ENCODE data around the gene PLOD3.
"Not testable (repeated sequence)": the region's sequence is repeated elsewhere in the genome, so short reads cannot be mapped to it uniquely, and the experiment has no call there.

Gene PLOD3, protein sequence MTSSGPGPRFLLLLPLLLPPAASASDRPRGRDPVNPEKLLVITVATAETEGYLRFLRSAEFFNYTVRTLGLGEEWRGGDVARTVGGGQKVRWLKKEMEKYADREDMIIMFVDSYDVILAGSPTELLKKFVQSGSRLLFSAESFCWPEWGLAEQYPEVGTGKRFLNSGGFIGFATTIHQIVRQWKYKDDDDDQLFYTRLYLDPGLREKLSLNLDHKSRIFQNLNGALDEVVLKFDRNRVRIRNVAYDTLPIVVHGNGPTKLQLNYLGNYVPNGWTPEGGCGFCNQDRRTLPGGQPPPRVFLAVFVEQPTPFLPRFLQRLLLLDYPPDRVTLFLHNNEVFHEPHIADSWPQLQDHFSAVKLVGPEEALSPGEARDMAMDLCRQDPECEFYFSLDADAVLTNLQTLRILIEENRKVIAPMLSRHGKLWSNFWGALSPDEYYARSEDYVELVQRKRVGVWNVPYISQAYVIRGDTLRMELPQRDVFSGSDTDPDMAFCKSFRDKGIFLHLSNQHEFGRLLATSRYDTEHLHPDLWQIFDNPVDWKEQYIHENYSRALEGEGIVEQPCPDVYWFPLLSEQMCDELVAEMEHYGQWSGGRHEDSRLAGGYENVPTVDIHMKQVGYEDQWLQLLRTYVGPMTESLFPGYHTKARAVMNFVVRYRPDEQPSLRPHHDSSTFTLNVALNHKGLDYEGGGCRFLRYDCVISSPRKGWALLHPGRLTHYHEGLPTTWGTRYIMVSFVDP

DNA sequence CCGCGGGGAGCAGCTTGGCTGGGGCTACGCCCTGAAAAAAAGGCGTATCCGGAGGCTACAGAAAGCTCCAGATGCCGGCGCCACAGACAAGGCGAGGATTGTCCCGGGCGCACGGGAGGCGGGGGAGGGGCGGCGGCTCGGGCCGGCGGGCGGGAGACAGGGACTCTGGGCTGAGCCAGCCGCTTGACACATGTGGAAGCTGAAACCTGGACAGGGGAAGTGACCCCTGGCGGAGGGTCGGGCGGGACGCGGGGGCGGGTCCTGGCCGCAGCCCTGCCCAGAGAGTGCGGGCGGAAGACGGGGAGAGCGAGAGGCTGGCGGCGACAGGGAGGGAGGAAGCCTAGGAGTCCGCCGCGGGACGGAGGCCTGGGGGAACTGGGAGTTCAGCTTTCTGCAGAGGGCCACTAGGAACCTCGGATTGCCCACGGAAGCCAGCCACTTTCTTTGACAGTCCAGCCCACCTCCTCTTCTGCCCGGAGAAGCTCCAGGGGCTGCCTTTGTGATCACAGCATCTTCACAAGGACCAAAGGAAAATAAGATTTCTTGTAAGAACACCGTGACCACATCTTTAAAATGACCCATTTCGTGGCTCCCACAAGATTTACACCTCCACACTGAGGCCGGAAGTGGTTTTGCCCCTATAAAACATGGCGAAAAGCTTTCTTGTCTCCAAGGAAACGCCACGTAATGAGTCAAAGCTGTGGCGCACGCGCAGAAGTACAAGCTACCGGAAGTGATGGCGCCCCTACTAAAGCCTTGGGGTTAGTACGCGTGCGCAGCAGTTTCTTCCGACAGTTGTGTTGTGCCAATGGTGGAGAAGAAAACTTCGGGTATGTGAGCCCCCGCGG is at the start of gene PLOD3, which contains the start of gene ZNHIT1:
Gene PLOD3 (minus strand): TSS at position 194 of the 848 bp plus-strand sequence. CDS start 307 bp downstream, outside the sequence.
Gene ZNHIT1 (plus strand): TSS at position 778 of the 848 bp plus-strand sequence. CDS start 31 bp downstream, at position 809.
- Histone ChIP-seq H3K4me3 (ENCODE audit: insufficient read depth, low read length, poor library complexity, severe bottlenecking) (peak within 1 kb of the TSS; percentile 72), H3K9me3 (ENCODE audit: insufficient read depth, low read length) (no peaks in the 10 kb centered on the region), H3K4me2 (ENCODE audit: low read depth, low read length, poor library complexity, severe bottlenecking) (peak within 1 kb of the TSS; percentile 81), H2AFZ (ENCODE audit: low read depth, low read length, severe bottlenecking) (peak within 1 kb of the TSS; percentile 86), H3K9ac (ENCODE audit: low read length) (peak within 1 kb of the TSS; percentile 70), H3K27ac (ENCODE audit: low read depth, low read length) (peak within 1 kb of the TSS; percentile 31), H4K20me1 (ENCODE audit: low read depth, low read length) (no peaks in the 10 kb centered on the region), H3F3A (ENCODE audit: insufficient read depth) (no peaks in the 10 kb centered on the region), H3K79me2 (ENCODE audit: insufficient read depth, low read length) (peaks cover 9% of the 10 kb centered on the region), H3K36me3 (ENCODE audit: low read length) (no peaks in the 10 kb centered on the region), H3K27me3 (ENCODE audit: low read length) (no peaks in the 10 kb centered on the region), H3K9me2 (replicated peaks; ENCODE audit: insufficient read depth, low read length) (no peaks in the 10 kb centered on the region)
- TF ChIP-seq, protein P1, sequence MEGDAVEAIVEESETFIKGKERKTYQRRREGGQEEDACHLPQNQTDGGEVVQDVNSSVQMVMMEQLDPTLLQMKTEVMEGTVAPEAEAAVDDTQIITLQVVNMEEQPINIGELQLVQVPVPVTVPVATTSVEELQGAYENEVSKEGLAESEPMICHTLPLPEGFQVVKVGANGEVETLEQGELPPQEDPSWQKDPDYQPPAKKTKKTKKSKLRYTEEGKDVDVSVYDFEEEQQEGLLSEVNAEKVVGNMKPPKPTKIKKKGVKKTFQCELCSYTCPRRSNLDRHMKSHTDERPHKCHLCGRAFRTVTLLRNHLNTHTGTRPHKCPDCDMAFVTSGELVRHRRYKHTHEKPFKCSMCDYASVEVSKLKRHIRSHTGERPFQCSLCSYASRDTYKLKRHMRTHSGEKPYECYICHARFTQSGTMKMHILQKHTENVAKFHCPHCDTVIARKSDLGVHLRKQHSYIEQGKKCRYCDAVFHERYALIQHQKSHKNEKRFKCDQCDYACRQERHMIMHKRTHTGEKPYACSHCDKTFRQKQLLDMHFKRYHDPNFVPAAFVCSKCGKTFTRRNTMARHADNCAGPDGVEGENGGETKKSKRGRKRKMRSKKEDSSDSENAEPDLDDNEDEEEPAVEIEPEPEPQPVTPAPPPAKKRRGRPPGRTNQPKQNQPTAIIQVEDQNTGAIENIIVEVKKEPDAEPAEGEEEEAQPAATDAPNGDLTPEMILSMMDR (IDR thresholded peaks at IDR 0.05; ENCODE audit: insufficient read depth, low read length, poor library complexity, severe bottlenecking) = no peak
- no peak for TF ChIP-seq EZH2phosphoT487 (conservative IDR thresholded peaks at IDR 0.05; ENCODE audit: low read length)

DNA sequence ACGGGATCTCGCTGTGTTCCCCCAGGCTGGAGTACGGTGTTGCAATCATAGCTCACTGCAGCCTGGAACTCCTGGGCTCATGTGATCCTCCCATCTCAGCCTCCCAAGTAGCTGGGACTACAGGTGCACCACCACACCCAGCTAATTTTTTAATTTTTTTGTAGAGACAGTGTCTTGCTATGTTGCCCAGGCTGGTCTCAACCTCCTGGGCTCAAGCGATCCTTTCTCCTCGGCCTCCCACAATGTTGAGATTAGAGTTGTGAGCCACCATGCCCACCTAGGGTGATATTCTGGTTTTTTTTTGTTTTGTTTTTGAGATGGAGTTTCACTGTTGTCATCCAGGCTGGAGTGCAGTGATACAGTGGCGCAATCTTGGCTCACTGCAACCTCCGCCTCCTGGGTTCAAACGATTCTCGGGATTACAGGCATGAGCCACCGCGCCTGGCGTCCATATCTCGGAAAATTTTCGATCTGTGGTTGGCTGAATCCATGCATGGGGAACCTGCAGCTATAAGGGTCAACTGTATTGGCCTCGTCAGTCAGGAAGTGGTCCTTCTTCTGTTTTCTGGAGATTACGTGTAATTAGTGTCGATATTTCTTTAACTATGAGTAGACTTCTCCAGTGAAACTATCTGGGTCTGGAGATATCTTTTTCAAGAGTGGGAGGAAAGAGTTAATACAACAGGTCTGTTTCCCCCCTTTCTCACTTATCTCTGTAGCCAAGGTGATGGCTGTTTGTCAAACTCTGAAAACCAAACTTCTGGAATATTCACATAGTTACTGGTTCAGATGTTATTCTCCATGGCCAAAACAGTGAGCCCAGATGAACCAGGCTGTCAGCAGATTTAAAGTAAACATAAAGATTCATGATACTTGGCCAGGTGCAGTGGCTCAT is 48.5 kb upstream of the PLOD3 start:
- no peak overlapping the region for H2AFZ ChIP-seq (ENCODE audit: low read depth, low read length, severe bottlenecking)
- H3K27me3 ChIP-seq (ENCODE audit: low read length) = no peaks in the 10 kb centered on the region
- no peaks in the 10 kb centered on the region for H3K9me2 ChIP-seq (replicated peaks; ENCODE audit: insufficient read depth, low read length)
- no peak overlapping the region for H3K9ac ChIP-seq (ENCODE audit: low read length)
- TF ChIP-seq, protein P1 (IDR thresholded peaks at IDR 0.05; ENCODE audit: insufficient read depth, low read length, poor library complexity, severe bottlenecking) = no peak
- no peak for TF ChIP-seq EZH2phosphoT487 (conservative IDR thresholded peaks at IDR 0.05; ENCODE audit: low read length)
- H4K20me1 ChIP-seq (ENCODE audit: low read depth, low read length) = no peaks in the 10 kb centered on the region
- H3K4me2 ChIP-seq (ENCODE audit: low read depth, low read length, poor library complexity, severe bottlenecking) = no peak overlapping the region
- no peak overlapping the region for H3K4me3 ChIP-seq (ENCODE audit: insufficient read depth, low read length, poor library complexity, severe bottlenecking)
- no peaks in the 10 kb centered on the region for H3K36me3 ChIP-seq (ENCODE audit: low read length)
- no peaks in the 10 kb centered on the region for H3K79me2 ChIP-seq (ENCODE audit: insufficient read depth, low read length)
- H3K27ac ChIP-seq (ENCODE audit: low read depth, low read length) = no peak overlapping the region
- H3F3A ChIP-seq (ENCODE audit: insufficient read depth) = no peaks in the 10 kb centered on the region
- H3K9me3 ChIP-seq (ENCODE audit: insufficient read depth, low read length) = no peaks in the 10 kb centered on the region

DNA sequence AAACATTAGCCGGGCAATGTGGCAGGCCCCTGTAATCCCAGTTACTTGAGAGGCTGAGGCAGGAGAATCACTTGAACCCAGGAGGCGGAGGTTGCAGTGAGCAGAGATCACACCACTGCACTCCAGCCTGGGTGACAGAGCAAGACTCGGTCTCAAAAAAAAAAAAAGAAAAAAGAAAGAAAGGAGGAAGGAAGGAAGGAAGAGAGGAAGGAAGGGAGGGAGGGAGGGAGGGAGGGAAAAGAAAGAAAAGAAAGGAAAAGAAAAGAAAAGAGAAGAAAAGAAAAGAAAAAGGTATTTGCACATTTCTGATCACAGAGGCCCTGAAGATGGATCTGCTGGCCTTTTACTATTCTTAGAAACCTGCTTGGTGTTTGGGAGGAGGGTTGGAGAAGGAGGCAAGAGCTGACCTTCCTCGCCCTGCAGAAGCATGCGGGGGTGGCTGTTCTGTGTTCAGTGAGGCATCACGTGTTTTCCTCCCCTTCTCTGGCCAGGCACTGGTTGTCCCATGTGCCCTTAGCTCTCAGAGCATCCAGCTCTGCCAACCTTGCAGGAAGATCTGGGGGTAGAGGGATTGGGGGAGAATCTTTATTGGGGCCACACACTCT is 46.8 kb upstream of the PLOD3 start:
- not testable (repeated sequence) for H3K4me3 ChIP-seq (ENCODE audit: insufficient read depth, low read length, poor library complexity, severe bottlenecking); H3K4me2 ChIP-seq (ENCODE audit: low read depth, low read length, poor library complexity, severe bottlenecking); H3F3A ChIP-seq (ENCODE audit: insufficient read depth)

More for the DNA sequence above, 46.8 kb upstream of the PLOD3 start:
- not testable (repeated sequence) for H3K36me3 ChIP-seq (ENCODE audit: low read length); H3K9me3 ChIP-seq (ENCODE audit: insufficient read depth, low read length); H2AFZ ChIP-seq (ENCODE audit: low read depth, low read length, severe bottlenecking); H3K9ac ChIP-seq (ENCODE audit: low read length); H3K27ac ChIP-seq (ENCODE audit: low read depth, low read length); H3K27me3 ChIP-seq (ENCODE audit: low read length); H4K20me1 ChIP-seq (ENCODE audit: low read depth, low read length); H3K9me2 ChIP-seq (replicated peaks; ENCODE audit: insufficient read depth, low read length); H3K79me2 ChIP-seq (ENCODE audit: insufficient read depth, low read length)

Data from SU-DHL-6 (cell line).